Heart left ventricle (tissue), 16 donors: ENCODE measurements around the gene STXBP6. TPM values are rescaled to one million over a fixed set of nuclear protein-coding genes. Genes with fewer than 3 reads are reported as not detected.
A peak's percentile ranks its signal among the peaks of the same experiment; 100 is the strongest.

Source experiments
- ATAC-seq, 4 donors: fragments of 200-7000 bp; cut with Tn5 transposase; one replicate each; pipeline ENCODE4 v1.9.1; 2020 to 2022; ENCODE audit warnings: moderate library complexity in 4 of 4, mild to moderate bottlenecking in 3 of 4, moderate number of reproducible peaks in 1 of 4
- DNase-seq, 5 donors: peaks; one replicate each; pipeline ENCODE4 v3.0.0-alpha.2; 2020
- H3K27ac ChIP-seq, 12 donors: fragments of 200-600 bp; sonication (generic) in 4 of 12; one replicate each; pipeline versions ENCODE4 v1.5.0 to v1.8.0; 2016 to 2022; ENCODE audit warnings: mild to moderate bottlenecking in 2 of 12
- H3K27me3 ChIP-seq, 9 donors: fragments of 200-600 bp; sonication (generic) in 2 of 9; one replicate each; pipeline versions ENCODE4 v1.5.1 to v1.8.0; 2016 to 2022; ENCODE audit warnings: mild to moderate bottlenecking in 3 of 9
- H3K36me3 ChIP-seq, 9 donors: fragments of 200-600 bp; sonication (generic) in 2 of 9; one replicate each; pipeline versions ENCODE4 v1.5.0 to v1.8.0; 2018 to 2022; ENCODE audit warnings: mild to moderate bottlenecking in 2 of 9
- H3K4me1 ChIP-seq, 12 donors: fragments of 200-600 bp; sonication (generic) in 4 of 12; one replicate each; pipeline versions ENCODE4 v1.5.0 to v1.8.0; 2016 to 2022; ENCODE audit warnings: mild to moderate bottlenecking in 3 of 12
- H3K4me3 ChIP-seq, 12 donors: fragments of 200-600 bp; sonication (generic) in 4 of 12; one replicate each; pipeline versions ENCODE4 v1.5.0 to v1.8.0; 2017 to 2022; ENCODE audit warnings: mild to moderate bottlenecking in 9 of 12, moderate library complexity in 4 of 12
- H3K9me3 ChIP-seq, 12 donors: fragments of 200-600 bp; sonication (generic) in 4 of 12; one replicate each; pipeline versions ENCODE4 v1.5.0 to v1.8.0; 2016 to 2022; ENCODE audit warnings: mild to moderate bottlenecking in 1 of 12
- POLR2A ChIP-seq, 2 donors: fragments of 450-650 bp; IDR thresholded peaks; one replicate each; pipeline ENCODE4 v1.6.1; 2017; ENCODE audit warnings: antibody characterized with exemption in 2 of 2, mild to moderate bottlenecking in 2 of 2, moderate library complexity in 2 of 2
- WGBS, 4 donors: extraction: QIAGEN DNeasy Blood & Tissue Kit in 2 of 4; methylation state at CpG; one replicate each; pipeline versions ENCODE4 v1.1.5 to v1.1.7; 2013 to 2018; 5-methylcytosine and 5-hydroxymethylcytosine counted together
- intact Hi-C, 10 donors: fragments of 100-400 bp; cut with DNase I; formaldehyde crosslinking; loops; one replicate each; pipeline versions ENCODE4 v1.11.1 to v1.14.2; 2022
- polyA plus RNA-seq, 2 donors: library from polyadenylated mRNA; stranded (reverse); fragments of 200-250 nt; gene quantifications; one replicate each; pipeline ENCODE4 v1.2.3, GENCODE V29; 2013
- total RNA-seq, 9 donors: library from RNA; depleted of rRNA in 2 of 9; stranded (reverse); fragments of >200 nt in 2 of 9; fragmentation: NEBNext Ultra II Directional in 3 of 9; extraction: Animal tissue kit (Norgen Biotek cat#: 25700) in 3 of 9; gene quantifications; one replicate each; pipeline versions ENCODE4 v1.1.0 to v1.2.4, GENCODE V29; 2016 to 2023
- TF ChIP-seq, protein P1 (sequence below), 12 donors: fragments of 200-600 bp; sonication (generic) in 4 of 12; IDR thresholded peaks; one replicate each; pipeline versions ENCODE4 v1.5.0 to v1.8.0; 2018 to 2022; ENCODE audit warnings: antibody characterized with exemption in 12 of 12, mild to moderate bottlenecking in 5 of 12
- donor health status: ischemic (EF 13 %, LVEDD 7.1; RV severe dilation, severe dysfunction).
- donor health status: healthy with polysubstance abuse.
- donor health status: DM: no; HTN: yes; CAD: no.
- donor health status: DM: no; HTN: no; CAD: no.
- donor health status: ischemic (EF 25% LVEDD 6.9; RV normal size, moderate dysfunction).
- donor health status: ischemic (EF 25% LVEDD 5.7; RV mildly dilated, moderate dysfunction).
- donor health status: healthy.
- donor health status: DM: yes; HTN: yes; CAD: no.
- donor health status: ischemic (EF 35%, LVEDD 5.7; RV mildly dilated, moderate dysfunction).
- donor health status: nonischemic (EF 11% LVEDD 7.7; RV severe dilation, severe dysfunction).
- donor health status: DM: yes; HTN: yes; CAD: no.
- donor health status: PGD.
- donor health status: ischemic (EF 29% LVEDD 5.4; RV normal size, mild dysfunction).
- donor health status: nonischemic (EF 23%, LVEDD 6.1; RV moderate dilation, normal function).

STXBP6 gene
- total and polyA plus RNA-seq, 11 donors = 12.5 to 57.3 (median 23.7) TPM

DNA sequence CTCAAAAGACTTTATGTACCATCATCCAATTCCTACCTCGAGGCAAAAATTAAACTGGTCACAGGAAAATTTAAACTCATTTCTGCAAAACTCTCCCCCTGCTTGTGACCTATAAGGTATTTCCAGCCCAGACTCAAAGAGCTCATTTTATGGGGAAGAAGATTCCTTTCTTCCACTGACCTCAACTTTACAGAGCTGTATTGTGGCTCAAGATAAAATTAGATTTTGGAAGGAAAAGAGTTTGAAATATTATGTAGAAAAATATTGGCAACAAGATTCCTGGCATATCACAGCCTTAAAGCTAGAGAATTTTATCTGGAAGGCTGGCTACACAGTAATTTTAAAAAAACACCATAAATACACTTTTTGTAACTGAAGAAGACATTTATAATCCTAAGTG lies 91.7 kb downstream of the STXBP6 start:
- 39 to 63% (median 49%) methylated on average over 1 of the region's 1 CpG for WGBS, 4 donors
- H3K9me3 ChIP-seq = no peaks in the 10 kb centered on the region
- no peak overlapping the region for H3K4me3 ChIP-seq
- no peaks in the 10 kb centered on the region for H3K27me3 ChIP-seq
- peak overlapping the region in 3 of 12 donors; percentile 12 to 70 (median 51) for H3K27ac ChIP-seq
- no peaks in the 10 kb centered on the region for H3K36me3 ChIP-seq
- no peak for DNase-seq
- peaks cover 5 to 80% (median 36%) of the 10 kb centered on the region in 12 donors for H3K4me1 ChIP-seq
- no peak for ATAC-seq
- intact Hi-C loops = loop anchor here in 2 of 10 donors (5.0 kb wide), 2 partner anchors 89 to 141 kb away; no protein-coding TSS in a partner anchor
- TF ChIP-seq, protein P1, sequence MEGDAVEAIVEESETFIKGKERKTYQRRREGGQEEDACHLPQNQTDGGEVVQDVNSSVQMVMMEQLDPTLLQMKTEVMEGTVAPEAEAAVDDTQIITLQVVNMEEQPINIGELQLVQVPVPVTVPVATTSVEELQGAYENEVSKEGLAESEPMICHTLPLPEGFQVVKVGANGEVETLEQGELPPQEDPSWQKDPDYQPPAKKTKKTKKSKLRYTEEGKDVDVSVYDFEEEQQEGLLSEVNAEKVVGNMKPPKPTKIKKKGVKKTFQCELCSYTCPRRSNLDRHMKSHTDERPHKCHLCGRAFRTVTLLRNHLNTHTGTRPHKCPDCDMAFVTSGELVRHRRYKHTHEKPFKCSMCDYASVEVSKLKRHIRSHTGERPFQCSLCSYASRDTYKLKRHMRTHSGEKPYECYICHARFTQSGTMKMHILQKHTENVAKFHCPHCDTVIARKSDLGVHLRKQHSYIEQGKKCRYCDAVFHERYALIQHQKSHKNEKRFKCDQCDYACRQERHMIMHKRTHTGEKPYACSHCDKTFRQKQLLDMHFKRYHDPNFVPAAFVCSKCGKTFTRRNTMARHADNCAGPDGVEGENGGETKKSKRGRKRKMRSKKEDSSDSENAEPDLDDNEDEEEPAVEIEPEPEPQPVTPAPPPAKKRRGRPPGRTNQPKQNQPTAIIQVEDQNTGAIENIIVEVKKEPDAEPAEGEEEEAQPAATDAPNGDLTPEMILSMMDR (IDR thresholded peaks at IDR 0.05) = no peak
- no peak for TF ChIP-seq POLR2A (IDR thresholded peaks at IDR 0.05)

DNA sequence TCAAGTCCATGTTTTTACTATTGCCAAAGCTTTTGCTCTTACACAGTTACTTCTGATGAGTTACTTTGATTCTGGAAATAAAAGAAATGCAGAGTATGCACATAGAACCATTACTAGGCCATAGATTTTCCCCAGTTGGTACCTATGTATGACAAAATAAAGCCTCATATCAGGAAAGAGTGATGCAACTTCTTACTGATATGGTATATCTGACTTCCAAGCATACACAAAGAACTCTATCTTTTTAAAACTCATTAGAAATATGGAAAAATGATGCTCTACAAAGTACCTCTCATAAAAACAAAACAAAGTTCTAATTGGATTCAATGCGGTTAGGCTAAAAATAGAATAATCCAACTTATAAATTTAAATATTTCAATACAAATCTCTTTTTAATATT lies 92.1 kb downstream of the STXBP6 start:
- WGBS, 4 donors = 86 to 95% (median 94%) methylated on average over 1 of the region's 1 CpG

DNA sequence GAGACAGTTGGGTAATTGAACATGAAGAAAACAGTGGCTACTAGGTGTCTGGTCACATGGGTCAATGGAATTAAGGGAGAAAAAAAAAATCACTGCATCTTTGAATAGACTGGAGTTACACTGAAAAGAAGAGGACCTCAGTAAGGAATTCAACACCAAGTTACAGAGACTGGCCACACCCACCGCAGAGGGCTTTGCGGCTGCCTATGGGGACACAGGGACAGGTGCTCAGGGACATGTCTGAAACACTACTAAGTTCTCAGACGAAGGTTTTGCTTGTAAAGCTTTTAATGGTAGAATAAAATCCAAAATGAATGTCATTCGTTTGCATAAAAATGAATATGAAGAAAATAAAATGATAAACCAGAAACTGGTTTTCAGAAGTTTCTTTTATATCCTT lies 93.8 kb downstream of the STXBP6 start:
- no peaks in the 10 kb centered on the region for H3K27me3 ChIP-seq
- no peak for ATAC-seq
- peaks cover 5 to 77% (median 39%) of the 10 kb centered on the region in 12 donors for H3K4me1 ChIP-seq
- no peak for TF ChIP-seq POLR2A (IDR thresholded peaks at IDR 0.05)
- TF ChIP-seq, protein P1 (IDR thresholded peaks at IDR 0.05) = no peak
- H3K9me3 ChIP-seq = peaks cover 0 to 5% (median 0%) of the 10 kb centered on the region in 12 donors
- peak overlapping the region in 1 of 12 donors; percentile 4 for H3K27ac ChIP-seq
- intact Hi-C loops = loop anchor here in 2 of 10 donors (5.0 kb wide), 2 partner anchors 91 to 139 kb away; no protein-coding TSS in a partner anchor
- no peak for DNase-seq
- H3K4me3 ChIP-seq = no peak overlapping the region
- WGBS, 4 donors = 83 to 92% (median 89%) methylated on average over 4 of the region's 4 CpGs
- H3K36me3 ChIP-seq = no peaks in the 10 kb centered on the region

More for the DNA sequence above, 92.1 kb downstream of the STXBP6 start:
- DNase-seq = no peak
- intact Hi-C loops = loop anchor here in 2 of 10 donors (5.0 kb wide), 2 partner anchors 89 to 141 kb away; no protein-coding TSS in a partner anchor
- H3K4me1 ChIP-seq = peaks cover 5 to 80% (median 38%) of the 10 kb centered on the region in 12 donors
- H3K27ac ChIP-seq = peak overlapping the region in 1 of 12 donors; percentile 12
- H3K27me3 ChIP-seq = no peaks in the 10 kb centered on the region
- no peak for TF ChIP-seq POLR2A (IDR thresholded peaks at IDR 0.05)
- TF ChIP-seq, protein P1 (IDR thresholded peaks at IDR 0.05) = no peak
- H3K36me3 ChIP-seq = no peaks in the 10 kb centered on the region
- H3K4me3 ChIP-seq = no peak overlapping the region
- peaks cover 0 to 3% (median 0%) of the 10 kb centered on the region in 12 donors for H3K9me3 ChIP-seq
- ATAC-seq = no peak

DNA sequence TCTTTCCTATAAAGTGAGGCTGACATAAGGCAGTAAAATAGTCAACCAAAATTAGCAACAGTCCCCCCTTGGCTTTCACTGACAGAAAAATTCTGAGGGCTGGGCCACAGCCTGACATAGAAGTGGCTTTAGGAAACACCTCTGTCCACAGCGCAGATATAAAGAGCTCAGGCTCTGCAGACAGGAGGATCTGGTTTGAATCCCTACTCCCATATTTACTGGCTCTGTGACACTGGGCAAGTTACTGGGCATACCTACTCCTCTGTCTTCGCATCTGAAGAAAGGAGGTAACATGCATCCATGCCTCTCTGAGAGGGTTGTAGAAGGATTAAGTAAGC lies 95.3 kb downstream of the STXBP6 start:
- H3K4me1 ChIP-seq = peaks cover 3 to 62% (median 25%) of the 10 kb centered on the region in 12 donors

More for the DNA sequence above, 95.3 kb downstream of the STXBP6 start:
- H3K27ac ChIP-seq = peak overlapping the region in 5 of 12 donors; percentile 15 to 48 (median 33)
- H3K9me3 ChIP-seq = peaks cover 0 to 5% (median 0%) of the 10 kb centered on the region in 12 donors
- DNase-seq (no peak), ATAC-seq (peak in 3 of 4 donors; percentile 62 to 72 (median 71))
- WGBS, 4 donors = 62 to 76% (median 65%) methylated on average over 2 of the region's 2 CpGs
- H3K27me3 ChIP-seq = no peaks in the 10 kb centered on the region
- H3K4me3 ChIP-seq = no peak overlapping the region
- TF ChIP-seq, protein P1 (IDR thresholded peaks at IDR 0.05) = no peak
- TF ChIP-seq POLR2A (IDR thresholded peaks at IDR 0.05) = no peak
- H3K36me3 ChIP-seq = no peaks in the 10 kb centered on the region
- intact Hi-C loops = loop anchor here in 2 of 10 donors (5.0 kb wide), 2 partner anchors 93 to 137 kb away; no protein-coding TSS in a partner anchor
